Activated T-helper 2 cell treated with anti-CD3 and anti-CD28 coated beads, Interferon-gamma antibody, Interleukin-2, Interleukin-4, amounts not matched to agents 10 μg/mL and 5 μg/mL and 100 μg/mL, durations not matched to agents 14 hours and 24 hours and 36 hours (primary cell): Measurements from ENCODE around the gene THSD8. TPM values are rescaled to one million over a fixed set of nuclear protein-coding genes. Genes with fewer than 3 reads are reported as not detected.
"Not testable (repeated sequence)": the region's sequence is repeated elsewhere in the genome, so short reads cannot be mapped to it uniquely, and the experiment has no call there.

Source experiments
- DNase-seq: peaks from one replicate; pipeline ENCODE4 v3.0.0; 2021; ENCODE audit warnings: low spot score
- H3K27ac Mint-ChIP-seq: one replicate; pipeline ENCODE4 v1.8.0; 2021; ENCODE audit warnings: mixed read lengths
- H3K27me3 Mint-ChIP-seq: one replicate; pipeline ENCODE4 v1.8.0; 2021; ENCODE audit warnings: low read depth, mixed read lengths
- H3K36me3 Mint-ChIP-seq: one replicate; pipeline ENCODE4 v1.8.0; 2021; ENCODE audit warnings: low read depth, mixed read lengths
- H3K4me1 Mint-ChIP-seq: one replicate; pipeline ENCODE4 v1.8.0; 2021; ENCODE audit warnings: low read depth, mixed read lengths
- H3K4me3 Mint-ChIP-seq: one replicate; pipeline ENCODE4 v1.8.0; 2021; ENCODE audit warnings: low read depth, mild to moderate bottlenecking, moderate library complexity, mixed read lengths
- H3K9me3 Mint-ChIP-seq: one replicate; pipeline ENCODE4 v1.8.0; 2021; ENCODE audit warnings: mixed read lengths
- intact Hi-C: fragments of 100-400 bp; cut with micrococcal nuclease; formaldehyde crosslinking; loops from one replicate; pipeline ENCODE4 v1.15.1; 2023
- total RNA-seq: library from RNA; stranded (reverse); gene quantifications from 2 replicates; pipeline ENCODE4 v1.2.3, GENCODE V29; 2022

Gene THSD8
- total RNA-seq, 1 donor from 2014 or later: 28.6 TPM

DNA sequence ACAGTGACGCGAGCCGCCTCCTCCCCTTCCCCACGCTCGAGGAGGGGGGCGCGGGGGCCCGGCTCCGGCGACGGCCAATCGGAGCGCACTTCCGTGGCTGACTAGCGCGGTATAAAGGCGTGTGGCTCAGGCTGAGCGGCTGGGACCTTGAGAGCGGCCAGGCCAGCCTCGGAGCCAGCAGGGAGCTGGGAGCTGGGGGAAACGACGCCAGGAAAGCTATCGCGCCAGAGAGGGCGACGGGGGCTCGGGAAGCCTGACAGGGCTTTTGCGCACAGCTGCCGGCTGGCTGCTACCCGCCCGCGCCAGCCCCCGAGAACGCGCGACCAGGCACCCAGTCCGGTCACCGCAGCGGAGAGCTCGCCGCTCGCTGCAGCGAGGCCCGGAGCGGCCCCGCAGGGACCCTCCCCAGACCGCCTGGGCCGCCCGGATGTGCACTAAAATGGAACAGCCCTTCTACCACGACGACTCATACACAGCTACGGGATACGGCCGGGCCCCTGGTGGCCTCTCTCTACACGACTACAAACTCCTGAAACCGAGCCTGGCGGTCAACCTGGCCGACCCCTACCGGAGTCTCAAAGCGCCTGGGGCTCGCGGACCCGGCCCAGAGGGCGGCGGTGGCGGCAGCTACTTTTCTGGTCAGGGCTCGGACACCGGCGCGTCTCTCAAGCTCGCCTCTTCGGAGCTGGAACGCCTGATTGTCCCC lies 10.4 kb upstream of the THSD8 start, which contains the start of gene JUNB:
TSS of gene JUNB (plus strand) at position 142 of the 706 bp plus-strand sequence. CDS start at position 428, 286 bp downstream.
- no peaks in the 10 kb centered on the region for H3K27me3 Mint-ChIP-seq

DNA sequence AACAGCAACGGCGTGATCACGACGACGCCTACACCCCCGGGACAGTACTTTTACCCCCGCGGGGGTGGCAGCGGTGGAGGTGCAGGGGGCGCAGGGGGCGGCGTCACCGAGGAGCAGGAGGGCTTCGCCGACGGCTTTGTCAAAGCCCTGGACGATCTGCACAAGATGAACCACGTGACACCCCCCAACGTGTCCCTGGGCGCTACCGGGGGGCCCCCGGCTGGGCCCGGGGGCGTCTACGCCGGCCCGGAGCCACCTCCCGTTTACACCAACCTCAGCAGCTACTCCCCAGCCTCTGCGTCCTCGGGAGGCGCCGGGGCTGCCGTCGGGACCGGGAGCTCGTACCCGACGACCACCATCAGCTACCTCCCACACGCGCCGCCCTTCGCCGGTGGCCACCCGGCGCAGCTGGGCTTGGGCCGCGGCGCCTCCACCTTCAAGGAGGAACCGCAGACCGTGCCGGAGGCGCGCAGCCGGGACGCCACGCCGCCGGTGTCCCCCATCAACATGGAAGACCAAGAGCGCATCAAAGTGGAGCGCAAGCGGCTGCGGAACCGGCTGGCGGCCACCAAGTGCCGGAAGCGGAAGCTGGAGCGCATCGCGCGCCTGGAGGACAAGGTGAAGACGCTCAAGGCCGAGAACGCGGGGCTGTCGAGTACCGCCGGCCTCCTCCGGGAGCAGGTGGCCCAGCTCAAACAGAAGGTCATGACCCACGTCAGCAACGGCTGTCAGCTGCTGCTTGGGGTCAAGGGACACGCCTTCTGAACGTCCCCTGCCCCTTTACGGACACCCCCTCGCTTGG lies 9.6 kb upstream of the THSD8 start:
- Mint-ChIP-seq H3K27ac (peak overlapping the region; percentile 90), H3K36me3 (peaks cover 28% of the 10 kb centered on the region), H3K27me3 (no peaks in the 10 kb centered on the region), H3K4me1 (peaks cover 35% of the 10 kb centered on the region), H3K4me3 (peak overlapping the region; percentile 95), H3K9me3 (no peaks in the 10 kb centered on the region)
- intact Hi-C loops: loop anchor here (5.0 kb wide), 4 partner anchors 60 to 1045 kb away; partner anchors contain the start of genes CALR, DHPS and TRIR
- peak; percentile 80 for DNase-seq

More for the DNA sequence above, 10.4 kb upstream of the THSD8 start, which contains the start of gene JUNB:
- intact Hi-C loops: loop anchor here (1.0 to 5.0 kb wide), 6 partner anchors 9 to 1046 kb away; partner anchors contain the start of genes CALR, DHPS and TRIR
- DNase-seq: peak; percentile 96
- no peaks in the 10 kb centered on the region for H3K9me3 Mint-ChIP-seq
- peak within 1 kb of the TSS; percentile 95 for H3K4me3 Mint-ChIP-seq
- peaks cover 22% of the 10 kb centered on the region for H3K36me3 Mint-ChIP-seq
- H3K27ac Mint-ChIP-seq: peak within 1 kb of the TSS; percentile 93
- H3K4me1 Mint-ChIP-seq: peaks cover 33% of the 10 kb centered on the region

GRCh38 chr19:12792853-12793289 lies 9.0 kb upstream of the THSD8 start:
- intact Hi-C loops: loop anchor here (5.0 kb wide), 4 partner anchors 61 to 1044 kb away; partner anchors contain the start of genes CALR, DHPS and TRIR
- H3K4me1 Mint-ChIP-seq: peaks cover 35% of the 10 kb centered on the region
- peaks cover 29% of the 10 kb centered on the region for H3K36me3 Mint-ChIP-seq
- H3K27ac Mint-ChIP-seq: peak overlapping the region; percentile 97
- no peak for DNase-seq
- H3K27me3 Mint-ChIP-seq: no peaks in the 10 kb centered on the region
- peak overlapping the region; percentile 95 for H3K4me3 Mint-ChIP-seq
- H3K9me3 Mint-ChIP-seq: no peaks in the 10 kb centered on the region

GRCh38 chr19:12793290-12794195 lies 8.3 kb upstream of the THSD8 start:
- Mint-ChIP-seq H3K4me3 (peak overlapping the region; percentile 95), H3K27ac (peak overlapping the region; percentile 97)

GRCh38 chr19:12794196-12794941 lies 7.5 kb upstream of the THSD8 start:
- H3K27ac Mint-ChIP-seq: peak overlapping the region; percentile 91
- H3K27me3 Mint-ChIP-seq: no peaks in the 10 kb centered on the region
- intact Hi-C loops: loop anchor here (5.0 kb wide), 4 partner anchors 62 to 1043 kb away; partner anchors contain the start of genes CALR, DHPS and TRIR
- no peaks in the 10 kb centered on the region for H3K9me3 Mint-ChIP-seq
- peaks cover 33% of the 10 kb centered on the region for H3K36me3 Mint-ChIP-seq
- peak overlapping the region; percentile 73 for H3K4me3 Mint-ChIP-seq
- no peak for DNase-seq
- peaks cover 26% of the 10 kb centered on the region for H3K4me1 Mint-ChIP-seq

More at GRCh38 chr19:12793290-12794195, 8.3 kb upstream of the THSD8 start:
- peaks cover 30% of the 10 kb centered on the region for H3K36me3 Mint-ChIP-seq
- DNase-seq: peak; percentile 93
- H3K9me3 Mint-ChIP-seq: no peaks in the 10 kb centered on the region
- H3K27me3 Mint-ChIP-seq: no peaks in the 10 kb centered on the region
- intact Hi-C loops: loop anchor here (5.0 kb wide), 4 partner anchors 61 to 1044 kb away; partner anchors contain the start of genes CALR, DHPS and TRIR
- peaks cover 34% of the 10 kb centered on the region for H3K4me1 Mint-ChIP-seq

GRCh38 chr19:12794971-12795381 lies 6.9 kb upstream of the THSD8 start:
- Mint-ChIP-seq H3K27ac (peak overlapping the region; percentile 91), H3K4me3 (peak overlapping the region; percentile 73), H3K27me3 (no peaks in the 10 kb centered on the region), H3K36me3 (peaks cover 40% of the 10 kb centered on the region), H3K4me1 (peaks cover 26% of the 10 kb centered on the region), H3K9me3 (no peaks in the 10 kb centered on the region)
- no peak for DNase-seq
- intact Hi-C loops: loop anchor here (5.0 kb wide), 4 partner anchors 63 to 1042 kb away; partner anchors contain the start of genes CALR, DHPS and TRIR

DNA sequence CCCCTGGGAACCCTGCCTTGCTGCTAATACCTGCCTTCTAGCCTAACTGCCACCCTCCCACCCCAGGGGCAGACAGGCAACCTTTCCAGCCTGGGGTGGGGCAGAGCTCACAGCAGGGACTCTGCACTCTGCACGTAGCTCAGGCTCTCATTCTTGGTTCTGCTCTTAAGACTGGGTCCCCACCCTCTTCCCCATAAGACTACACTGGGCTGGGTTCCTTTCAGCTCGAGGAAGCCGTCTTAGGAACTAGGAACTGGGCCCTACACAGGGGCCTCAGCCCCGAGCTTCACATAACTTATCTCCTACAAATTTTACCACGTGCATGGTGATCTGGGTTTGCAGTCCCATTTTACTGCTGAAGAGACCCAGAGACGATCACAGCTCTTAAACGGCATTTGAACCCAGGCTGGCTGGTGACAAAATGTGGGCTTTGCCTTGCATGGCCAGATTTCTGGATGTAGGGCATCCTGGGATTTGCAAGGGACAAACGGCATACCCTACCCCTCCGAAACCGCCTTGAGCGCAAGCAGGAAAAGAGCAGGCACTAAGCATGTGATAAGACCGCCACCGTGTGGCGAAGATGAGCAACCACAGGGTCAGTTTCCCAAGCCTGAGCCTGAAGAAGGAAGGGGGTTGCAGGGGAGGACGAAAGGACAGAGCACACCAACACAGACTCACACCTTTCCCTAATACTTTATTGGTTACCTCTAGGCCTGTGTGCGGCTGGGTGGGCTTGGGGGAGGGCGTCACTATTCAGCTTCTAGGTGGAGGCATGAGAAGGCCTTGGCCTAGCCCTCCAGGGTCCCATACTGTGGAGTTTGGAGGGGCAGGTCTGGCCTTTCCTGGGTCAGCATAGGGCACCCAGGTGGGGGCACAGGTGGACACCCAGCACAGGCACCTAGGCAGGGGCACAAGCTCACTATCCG lies 5.5 kb upstream of the THSD8 start:
- Mint-ChIP-seq H3K27ac (peak overlapping the region; percentile 75), H3K4me1 (peaks cover 26% of the 10 kb centered on the region), H3K36me3 (peaks cover 52% of the 10 kb centered on the region)

DNA sequence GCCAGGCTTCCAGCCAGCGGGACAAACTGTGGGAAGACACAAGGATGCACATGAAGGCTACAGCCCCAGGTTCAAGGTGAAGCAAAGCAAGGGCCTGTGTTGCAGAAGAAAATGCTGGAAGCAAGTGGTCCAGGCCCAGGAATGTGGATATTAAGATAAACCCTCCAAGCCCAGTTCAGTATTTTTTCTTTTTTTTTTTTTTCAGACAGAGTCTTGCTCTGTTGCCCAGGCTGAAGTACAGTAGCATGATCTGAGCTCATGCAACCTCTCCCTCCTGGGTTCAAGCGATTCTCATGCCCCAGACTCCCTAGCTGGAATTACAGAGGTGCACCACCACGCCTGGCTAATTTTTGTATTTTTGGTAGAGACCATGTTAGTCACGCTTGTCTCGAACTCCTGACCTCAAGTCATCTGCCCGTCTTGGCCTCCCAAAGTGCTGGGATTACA lies 4.7 kb upstream of the THSD8 start:
- Mint-ChIP-seq H3K36me3 (peaks cover 46% of the 10 kb centered on the region), H3K4me1 (peaks cover 28% of the 10 kb centered on the region), H3K27me3 (no peaks in the 10 kb centered on the region), H3K27ac (no peak overlapping the region), H3K4me3 (no peak overlapping the region), H3K9me3 (no peaks in the 10 kb centered on the region)
- intact Hi-C loops: no loop called here
- DNase-seq: no peak

More for the DNA sequence above, 5.5 kb upstream of the THSD8 start:
- peak overlapping the region; percentile 68 for H3K4me3 Mint-ChIP-seq
- DNase-seq: peak; percentile 73
- no peaks in the 10 kb centered on the region for H3K27me3 Mint-ChIP-seq
- intact Hi-C loops: loop anchor here (1.0 kb wide), 3 partner anchors 19 to 36 kb away; no protein-coding TSS in a partner anchor
- H3K9me3 Mint-ChIP-seq: no peaks in the 10 kb centered on the region

GRCh38 chr19:12797607-12798006 lies 4.3 kb upstream of the THSD8 start:
- peaks cover 32% of the 10 kb centered on the region for H3K4me1 Mint-ChIP-seq
- H3K27me3 Mint-ChIP-seq, intact Hi-C loops, H3K4me3 Mint-ChIP-seq, H3K27ac Mint-ChIP-seq, H3K9me3 Mint-ChIP-seq, DNase-seq: not testable (repeated sequence)
- peaks cover 42% of the 10 kb centered on the region for H3K36me3 Mint-ChIP-seq

DNA sequence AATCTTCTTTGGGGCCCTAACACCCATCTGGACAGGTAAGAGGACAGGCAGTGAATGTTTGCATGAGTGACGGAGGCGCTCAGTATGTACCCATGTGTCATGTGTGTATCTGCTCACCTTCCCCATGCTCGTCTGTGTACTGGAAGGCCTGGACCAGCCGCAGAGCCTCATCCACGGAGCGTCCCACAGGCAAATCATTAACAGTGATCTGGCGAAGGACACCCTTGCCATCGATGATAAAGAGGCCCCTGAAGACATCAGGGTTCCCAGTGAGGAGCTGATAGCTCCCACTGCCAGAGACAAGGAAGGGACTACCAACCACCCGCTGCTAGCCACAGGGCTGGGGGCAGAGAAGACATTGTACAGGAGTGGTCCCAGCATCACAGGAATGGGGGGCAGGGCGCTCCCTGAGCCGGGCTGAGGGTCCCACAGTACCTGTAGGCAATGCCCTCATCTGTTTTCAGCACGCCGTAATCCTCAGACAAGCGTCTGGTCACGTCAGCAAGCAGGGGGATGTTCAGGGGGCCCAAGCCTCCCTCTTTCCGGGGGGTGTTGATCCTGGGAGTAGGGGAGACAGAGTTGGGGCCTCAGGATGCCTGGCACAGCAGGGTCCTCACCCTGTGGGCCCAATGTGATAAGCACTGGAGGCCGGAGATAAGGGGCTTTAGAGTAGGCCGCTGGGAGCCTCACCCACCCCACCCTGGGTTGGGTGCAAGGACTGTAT lies 2.0 kb upstream of the THSD8 start:
- H3K4me1 Mint-ChIP-seq: peaks cover 25% of the 10 kb centered on the region
- H3K36me3 Mint-ChIP-seq: peaks cover 34% of the 10 kb centered on the region
- H3K4me3 Mint-ChIP-seq: peak overlapping the region; percentile 91
- DNase-seq: no peak
- intact Hi-C loops: no loop called here
- H3K27me3 Mint-ChIP-seq: no peaks in the 10 kb centered on the region
- no peak overlapping the region for H3K27ac Mint-ChIP-seq
- H3K9me3 Mint-ChIP-seq: no peaks in the 10 kb centered on the region
